ENCODE measurements around the gene SLC26A8.

GRCh38 chr6:35925961-35926360 lies 98.5 kb downstream of the SLC26A8 start:
- TF ChIP-seq CTCF (IDR thresholded peaks at IDR 0.05 in 2 of 3, conservative IDR thresholded peaks at IDR 0.05 in 1 of 3; ENCODE audit: borderline replicate concordance in 1 of 3, insufficient read depth in 1 of 3, low read depth in 2 of 3, low read length in 2 of 3) = no peak
- no peak for TF ChIP-seq EZH2 (IDR thresholded peaks at IDR 0.05)
- no peak for TF ChIP-seq POLR2A (IDR thresholded peaks at IDR 0.05; ENCODE audit: borderline replicate concordance, extremely low read depth, insufficient read depth, insufficient read length)
- no peak for TF ChIP-seq JUND (IDR thresholded peaks at IDR 0.05)
- no peak for TF ChIP-seq SRF (IDR thresholded peaks at IDR 0.05; ENCODE audit: low read depth)
- TF ChIP-seq POLR2AphosphoS5 (IDR thresholded peaks at IDR 0.05; ENCODE audit: low read depth, low read length) = no peak

Data from HCT116 (cell line).